ENCODE measurements around the gene COMMD9.
"Not testable (repeated sequence)": the region's sequence is repeated elsewhere in the genome, so short reads cannot be mapped to it uniquely, and the experiment has no call there.

The COMMD9 gene

GRCh38 chr11:36289226-36289852, at the start of gene COMMD9:
Gene COMMD9 (minus strand): TSS chr11:36289424. CDS start chr11:36289412, 12 bp downstream.
- no peak within 1 kb of the TSS for H3K9ac ChIP-seq (ENCODE audit: low read length)
- peak within 1 kb of the TSS; percentile 71 for H3K27ac ChIP-seq (ENCODE audit: low read depth, low read length)
- peak within 1 kb of the TSS; percentile 92 for H3K4me3 ChIP-seq (ENCODE audit: low read depth in 1 of 2, low read length in 2 of 2)
- no peaks in the 10 kb centered on the region for H3K27me3 ChIP-seq (ENCODE audit: control insufficient read depth in 1 of 2, insufficient read depth in 2 of 2, low read length in 2 of 2)
- H3K36me3 ChIP-seq (ENCODE audit: insufficient read depth, low read length) = no peaks in the 10 kb centered on the region
- H3K4me1 ChIP-seq (ENCODE audit: insufficient read depth, low read length) = peaks cover 7% of the 10 kb centered on the region
- no peaks in the 10 kb centered on the region for H3K9me3 ChIP-seq (ENCODE audit: low read length)

- Histone ChIP-seq H3K9me3 (ENCODE audit: low read length) (no peaks in the 10 kb centered on the region), H3K4me1 (ENCODE audit: insufficient read depth, low read length) (no peaks in the 10 kb centered on the region), H3K27me3 (ENCODE audit: control insufficient read depth in 1 of 2, insufficient read depth in 2 of 2, low read length in 2 of 2) (no peaks in the 10 kb centered on the region), H3K36me3 (ENCODE audit: insufficient read depth, low read length) (no peaks in the 10 kb centered on the region), H3K9ac (ENCODE audit: low read length) (no peak overlapping the region), H3K27ac (ENCODE audit: low read depth, low read length) (no peak overlapping the region), H3K4me3 (ENCODE audit: low read depth in 1 of 2, low read length in 2 of 2) (no peak overlapping the region)
These were observed 44.7 kb upstream of the COMMD9 start for GRCh38 chr11:36333897-36334296.

- H3K36me3 ChIP-seq (ENCODE audit: insufficient read depth, low read length) = no peaks in the 10 kb centered on the region
- H3K9me3 ChIP-seq (ENCODE audit: low read length) = no peaks in the 10 kb centered on the region
- H3K9ac ChIP-seq (ENCODE audit: low read length) = no peak overlapping the region
These were observed 44.2 kb upstream of the COMMD9 start for GRCh38 chr11:36333468-36333867.

GRCh38 chr11:36330411-36330810, 41.2 kb upstream of the COMMD9 start:
- no peaks in the 10 kb centered on the region for H3K9me3 ChIP-seq (ENCODE audit: low read length)
- H3K4me3 ChIP-seq (ENCODE audit: low read depth in 1 of 2, low read length in 2 of 2) = no peak overlapping the region
- no peak overlapping the region for H3K27ac ChIP-seq (ENCODE audit: low read depth, low read length)
- H3K27me3 ChIP-seq (ENCODE audit: control insufficient read depth in 1 of 2, insufficient read depth in 2 of 2, low read length in 2 of 2) = no peaks in the 10 kb centered on the region
- no peaks in the 10 kb centered on the region for H3K4me1 ChIP-seq (ENCODE audit: insufficient read depth, low read length)
- H3K9ac ChIP-seq (ENCODE audit: low read length) = no peak overlapping the region
- no peaks in the 10 kb centered on the region for H3K36me3 ChIP-seq (ENCODE audit: insufficient read depth, low read length)

More at GRCh38 chr11:36333468-36333867, 44.2 kb upstream of the COMMD9 start:
- Histone ChIP-seq H3K27ac (ENCODE audit: low read depth, low read length) (no peak overlapping the region), H3K27me3 (ENCODE audit: control insufficient read depth in 1 of 2, insufficient read depth in 2 of 2, low read length in 2 of 2) (no peaks in the 10 kb centered on the region), H3K4me3 (ENCODE audit: low read depth in 1 of 2, low read length in 2 of 2) (no peak overlapping the region), H3K4me1 (ENCODE audit: insufficient read depth, low read length) (no peaks in the 10 kb centered on the region)

GRCh38 chr11:36328966-36329673, 39.9 kb upstream of the COMMD9 start:
- H3K9me3 ChIP-seq (ENCODE audit: low read length) = no peaks in the 10 kb centered on the region
- H3K27me3 ChIP-seq (ENCODE audit: control insufficient read depth in 1 of 2, insufficient read depth in 2 of 2, low read length in 2 of 2) = no peaks in the 10 kb centered on the region
- H3K4me1 ChIP-seq (ENCODE audit: insufficient read depth, low read length) = no peaks in the 10 kb centered on the region
- no peak overlapping the region for H3K9ac ChIP-seq (ENCODE audit: low read length)
- H3K4me3 ChIP-seq (ENCODE audit: low read depth in 1 of 2, low read length in 2 of 2) = no peak overlapping the region
- no peaks in the 10 kb centered on the region for H3K36me3 ChIP-seq (ENCODE audit: insufficient read depth, low read length)
- no peak overlapping the region for H3K27ac ChIP-seq (ENCODE audit: low read depth, low read length)

GRCh38 chr11:36326524-36327419, 37.5 kb upstream of the COMMD9 start:
- no peaks in the 10 kb centered on the region for H3K27me3 ChIP-seq (ENCODE audit: control insufficient read depth in 1 of 2, insufficient read depth in 2 of 2, low read length in 2 of 2)
- H3K9me3 ChIP-seq (ENCODE audit: low read length) = no peaks in the 10 kb centered on the region
- no peak overlapping the region for H3K9ac ChIP-seq (ENCODE audit: low read length)
- H3K4me1 ChIP-seq (ENCODE audit: insufficient read depth, low read length) = no peaks in the 10 kb centered on the region
- no peak overlapping the region for H3K4me3 ChIP-seq (ENCODE audit: low read depth in 1 of 2, low read length in 2 of 2)
- no peak overlapping the region for H3K27ac ChIP-seq (ENCODE audit: low read depth, low read length)
- H3K36me3 ChIP-seq (ENCODE audit: insufficient read depth, low read length) = no peaks in the 10 kb centered on the region

- not testable (repeated sequence) for H3K27ac ChIP-seq (ENCODE audit: low read depth, low read length); H3K9ac ChIP-seq (ENCODE audit: low read length); H3K4me3 ChIP-seq (ENCODE audit: low read depth in 1 of 2, low read length in 2 of 2); H3K36me3 ChIP-seq (ENCODE audit: insufficient read depth, low read length); H3K9me3 ChIP-seq (ENCODE audit: low read length); H3K4me1 ChIP-seq (ENCODE audit: insufficient read depth, low read length); H3K27me3 ChIP-seq (ENCODE audit: control insufficient read depth in 1 of 2, insufficient read depth in 2 of 2, low read length in 2 of 2)
These were observed 36.2 kb upstream of the COMMD9 start for GRCh38 chr11:36325403-36325802.

- H3K4me3 ChIP-seq (ENCODE audit: low read depth in 1 of 2, low read length in 2 of 2) = not testable (repeated sequence)
These were observed 35.7 kb upstream of the COMMD9 start for GRCh38 chr11:36324956-36325355.

GRCh38 chr11:36317992-36318391, 28.8 kb upstream of the COMMD9 start:
- Histone ChIP-seq H3K27ac (ENCODE audit: low read depth, low read length) (no peak overlapping the region), H3K4me1 (ENCODE audit: insufficient read depth, low read length) (no peaks in the 10 kb centered on the region), H3K4me3 (ENCODE audit: low read depth in 1 of 2, low read length in 2 of 2) (no peak overlapping the region)

More at GRCh38 chr11:36324956-36325355, 35.7 kb upstream of the COMMD9 start:
- H3K4me1 ChIP-seq (ENCODE audit: insufficient read depth, low read length); H3K27ac ChIP-seq (ENCODE audit: low read depth, low read length); H3K9me3 ChIP-seq (ENCODE audit: low read length); H3K36me3 ChIP-seq (ENCODE audit: insufficient read depth, low read length); H3K27me3 ChIP-seq (ENCODE audit: control insufficient read depth in 1 of 2, insufficient read depth in 2 of 2, low read length in 2 of 2); H3K9ac ChIP-seq (ENCODE audit: low read length): not testable (repeated sequence)

GRCh38 chr11:36316049-36316448, 26.8 kb upstream of the COMMD9 start:
- Histone ChIP-seq H3K36me3 (ENCODE audit: insufficient read depth, low read length) (no peaks in the 10 kb centered on the region), H3K9ac (ENCODE audit: low read length) (no peak overlapping the region), H3K27me3 (ENCODE audit: control insufficient read depth in 1 of 2, insufficient read depth in 2 of 2, low read length in 2 of 2) (no peaks in the 10 kb centered on the region), H3K4me3 (ENCODE audit: low read depth in 1 of 2, low read length in 2 of 2) (no peak overlapping the region), H3K9me3 (ENCODE audit: low read length) (no peaks in the 10 kb centered on the region), H3K4me1 (ENCODE audit: insufficient read depth, low read length) (no peaks in the 10 kb centered on the region), H3K27ac (ENCODE audit: low read depth, low read length) (no peak overlapping the region)

More at GRCh38 chr11:36317992-36318391, 28.8 kb upstream of the COMMD9 start:
- Histone ChIP-seq H3K36me3 (ENCODE audit: insufficient read depth, low read length) (no peaks in the 10 kb centered on the region), H3K27me3 (ENCODE audit: control insufficient read depth in 1 of 2, insufficient read depth in 2 of 2, low read length in 2 of 2) (no peaks in the 10 kb centered on the region), H3K9me3 (ENCODE audit: low read length) (no peaks in the 10 kb centered on the region), H3K9ac (ENCODE audit: low read length) (no peak overlapping the region)

- Histone ChIP-seq H3K27ac (ENCODE audit: low read depth, low read length) (no peak overlapping the region), H3K4me3 (ENCODE audit: low read depth in 1 of 2, low read length in 2 of 2) (no peak overlapping the region)
These were observed 25.2 kb upstream of the COMMD9 start for GRCh38 chr11:36314434-36314767.

More at GRCh38 chr11:36314434-36314767, 25.2 kb upstream of the COMMD9 start:
- Histone ChIP-seq H3K4me1 (ENCODE audit: insufficient read depth, low read length) (no peaks in the 10 kb centered on the region), H3K27me3 (ENCODE audit: control insufficient read depth in 1 of 2, insufficient read depth in 2 of 2, low read length in 2 of 2) (no peaks in the 10 kb centered on the region), H3K9me3 (ENCODE audit: low read length) (no peaks in the 10 kb centered on the region), H3K36me3 (ENCODE audit: insufficient read depth, low read length) (no peaks in the 10 kb centered on the region), H3K9ac (ENCODE audit: low read length) (no peak overlapping the region)
